HG02610 (cell line): ENCODE results near the gene HLA-DPA1.
A peak's percentile ranks its signal among the peaks of the same experiment; 100 is the strongest.
"Not testable (repeated sequence)": the region's sequence is repeated elsewhere in the genome, so short reads cannot be mapped to it uniquely, and the experiment has no call there.

Experiments
- ATAC-seq: cut with Tn5 transposase; IDR thresholded peaks from one replicate; pipeline ENCODE4 v1.9.1; 2021; ENCODE audit warnings: mild to moderate bottlenecking, moderate library complexity; ENCODE audit not compliant: unreplicated experiment

The HLA-DPA1 gene

GRCh38 chr6:33065312-33065711, 8.1 kb downstream of the HLA-DPA1 start:
- ATAC-seq = no peak

DNA sequence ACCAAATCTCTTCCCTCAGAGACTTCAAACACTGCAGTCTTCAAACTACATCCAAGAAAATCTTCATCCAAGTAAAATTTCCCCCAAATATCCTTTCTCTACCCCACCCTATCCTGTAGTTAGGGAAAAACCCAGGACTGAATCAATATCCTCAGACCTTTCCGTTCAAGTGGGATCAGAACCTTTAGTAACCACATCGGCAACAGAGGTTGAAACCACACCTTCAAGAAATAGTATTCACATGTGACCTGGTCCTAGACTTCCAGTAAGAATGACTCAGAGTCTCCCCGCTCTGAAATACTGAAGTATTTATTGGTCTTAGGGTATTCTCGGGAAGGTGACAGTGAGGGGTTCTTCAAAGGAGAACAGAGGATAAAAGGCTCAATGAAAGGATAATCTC, 8.7 kb downstream of the HLA-DPA1 start:
- ATAC-seq = no peak

DNA sequence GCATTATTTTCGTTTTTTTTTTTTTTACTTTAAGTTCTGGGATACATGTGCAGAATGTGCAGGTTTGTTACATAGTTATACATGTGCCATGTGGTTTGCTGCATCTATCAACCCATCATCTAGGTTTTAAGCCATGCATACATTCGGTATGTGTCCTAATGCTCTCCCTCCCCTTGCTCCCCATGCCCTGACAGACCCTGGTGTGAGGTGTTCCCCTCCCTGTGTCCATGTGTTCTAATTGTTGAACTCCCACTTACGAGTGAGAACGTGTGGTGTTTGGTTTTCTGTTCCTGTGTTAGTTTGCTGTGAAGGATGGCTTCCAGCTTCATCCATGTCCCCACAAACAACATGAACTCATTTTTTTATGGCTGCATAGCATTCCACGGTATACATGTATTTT, 10.0 kb downstream of the HLA-DPA1 start:
- not testable (repeated sequence) for ATAC-seq

DNA sequence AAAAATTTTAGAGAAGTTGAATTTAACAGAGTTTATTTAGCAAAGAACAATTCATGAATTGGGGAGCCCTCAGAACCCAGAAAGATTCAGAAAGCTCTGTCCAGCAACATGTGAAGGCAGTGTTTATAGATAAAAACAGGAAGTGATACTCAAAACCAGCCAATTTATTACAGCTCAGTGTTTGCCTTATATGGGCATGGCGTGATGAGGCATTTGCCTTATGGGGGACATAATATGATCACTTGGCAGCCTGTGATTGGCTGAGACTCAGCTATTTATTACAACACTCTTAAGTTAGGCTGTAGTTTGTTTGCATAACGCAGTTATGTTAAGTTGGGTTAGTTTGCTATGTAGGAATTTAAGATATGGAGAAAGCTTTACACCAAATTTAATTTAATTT, 11.5 kb downstream of the HLA-DPA1 start:
- no peak for ATAC-seq

GRCh38 chr6:33057222-33058150, 16.0 kb downstream of the HLA-DPA1 start:
- ATAC-seq = no peak

- no peak for ATAC-seq
Observed at GRCh38 chr6:33053230-33053629, 20.2 kb downstream of the HLA-DPA1 start.

DNA sequence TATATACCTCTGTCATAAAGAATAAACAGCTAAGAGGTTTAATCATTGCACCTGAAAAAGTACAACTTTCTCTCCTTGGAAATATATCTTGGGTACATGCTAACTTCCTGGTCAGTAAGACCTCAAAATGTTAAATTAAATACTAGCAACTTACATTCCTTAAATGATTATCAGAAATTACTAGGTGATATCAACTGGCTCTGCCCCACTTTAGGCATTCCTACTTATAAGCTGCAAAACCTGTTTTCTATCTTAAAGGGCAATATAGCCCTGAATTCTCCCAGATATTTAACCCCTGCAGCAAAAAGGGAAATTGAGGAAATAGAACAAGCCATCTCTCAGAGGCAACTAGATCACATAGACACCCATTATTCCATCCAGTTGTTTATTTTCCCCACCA, 20.8 kb downstream of the HLA-DPA1 start:
- ATAC-seq = no peak

GRCh38 chr6:33050014-33050810, 23.2 kb downstream of the HLA-DPA1 start:
- ATAC-seq = no peak

DNA sequence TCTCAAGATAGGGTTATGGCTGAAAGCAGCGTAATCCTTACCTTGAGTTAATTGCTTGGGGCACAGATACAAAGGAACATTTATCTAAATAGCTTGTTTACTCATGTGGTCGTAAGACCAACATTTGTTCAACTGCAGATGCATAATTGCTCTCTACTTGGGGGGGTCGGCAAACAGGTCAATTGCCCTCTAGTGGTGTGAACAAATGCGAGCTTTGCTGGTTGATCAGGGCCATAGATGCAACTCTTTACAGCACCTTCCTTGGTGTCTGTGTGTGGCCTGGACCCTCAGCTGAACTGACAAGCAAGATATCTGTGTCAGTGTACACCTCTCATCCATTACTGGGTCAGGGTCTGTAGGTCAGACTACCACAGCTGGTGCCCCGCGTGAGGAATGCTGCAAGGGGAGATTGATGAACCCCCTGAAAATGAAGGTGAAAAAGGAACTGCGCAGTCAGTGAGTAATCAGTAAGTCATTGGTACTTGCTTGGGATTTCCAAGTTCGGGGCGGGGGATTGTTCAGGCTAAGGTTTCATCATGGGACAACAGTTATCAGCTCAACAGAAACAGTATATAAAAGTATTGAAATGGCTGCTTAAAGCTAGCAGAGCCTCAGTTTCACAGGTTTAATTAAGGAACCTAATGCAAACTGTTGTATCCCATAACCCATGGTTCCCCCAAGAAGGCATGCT, 24.0 kb downstream of the HLA-DPA1 start:
- no peak for ATAC-seq

- no peak for ATAC-seq
Observed at GRCh38 chr6:33040157-33040556, 33.3 kb downstream of the HLA-DPA1 start.

DNA sequence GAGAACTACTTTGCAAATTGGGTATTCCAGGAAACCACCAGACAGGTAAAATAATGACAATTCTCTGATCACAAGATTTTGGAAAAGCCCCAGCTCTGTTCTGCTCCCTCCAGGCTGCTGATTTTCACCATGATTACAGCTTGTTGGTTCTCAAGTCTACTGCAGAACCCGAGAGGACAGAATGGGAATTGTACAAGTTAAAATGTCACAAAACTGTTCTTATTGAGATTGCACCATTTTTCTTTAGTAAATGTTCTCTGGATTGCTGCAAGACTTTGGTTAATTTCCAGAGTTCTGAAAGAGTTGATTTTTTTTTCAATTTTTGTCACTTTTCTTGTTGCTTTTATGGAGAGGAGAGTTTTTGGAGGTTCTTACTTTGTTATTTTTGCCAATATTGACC, 36.9 kb downstream of the HLA-DPA1 start:
- ATAC-seq = no peak

GRCh38 chr6:33034554-33034953, 38.9 kb downstream of the HLA-DPA1 start:
- no peak for ATAC-seq

GRCh38 chr6:33030245-33030644, 43.2 kb downstream of the HLA-DPA1 start:
- no peak for ATAC-seq

- peak; percentile 82 for ATAC-seq
Observed at GRCh38 chr6:33029328-33030184, 43.9 kb downstream of the HLA-DPA1 start.

DNA sequence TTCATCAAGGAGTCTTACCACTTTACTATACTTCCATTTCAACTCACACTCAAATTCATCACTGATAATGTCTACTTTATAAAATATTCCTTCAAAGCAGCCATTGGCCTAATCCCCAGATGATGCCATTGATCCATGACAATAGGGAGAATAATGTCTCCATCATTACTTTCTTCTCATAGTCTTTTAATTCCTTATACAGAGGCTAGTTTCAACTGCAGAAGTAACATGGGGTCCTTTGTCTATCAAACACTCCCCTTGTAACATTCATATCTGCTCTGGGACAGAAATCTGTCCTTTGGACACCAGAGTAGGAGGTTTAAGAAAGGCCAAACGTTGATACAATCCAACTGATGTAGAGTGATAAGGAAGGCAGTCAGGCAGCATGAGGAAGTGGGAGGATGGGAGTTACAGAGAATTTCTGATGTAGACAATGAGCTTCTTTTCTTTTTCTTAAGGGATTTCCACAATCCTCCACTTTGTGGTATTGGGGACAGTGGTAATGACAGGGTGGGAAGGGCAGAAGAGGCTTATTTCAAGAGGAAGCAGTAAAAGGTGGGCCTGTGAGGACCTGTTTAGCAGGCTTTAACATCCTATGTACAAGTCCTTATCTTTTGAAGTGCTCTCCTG, 45.1 kb downstream of the HLA-DPA1 start:
- ATAC-seq = no peak

DNA sequence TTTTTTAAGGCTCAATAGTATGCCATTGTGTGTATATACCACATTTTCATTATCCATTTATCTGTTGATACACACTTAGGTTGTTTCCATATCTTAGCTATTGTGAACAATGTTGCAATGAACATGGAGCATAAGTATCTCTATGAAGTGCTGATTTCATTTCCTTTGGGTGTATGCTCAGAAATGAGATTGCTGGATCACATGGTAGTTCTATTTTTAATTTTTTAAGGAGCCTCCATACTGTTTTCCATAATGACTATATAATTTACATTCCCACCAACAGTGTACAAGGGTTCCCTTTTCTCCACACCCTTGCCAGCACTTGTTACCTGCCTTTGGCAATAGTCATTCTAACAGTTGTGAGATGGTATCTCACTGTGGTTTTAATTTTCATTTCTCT, 48.9 kb downstream of the HLA-DPA1 start:
- no peak for ATAC-seq

DNA sequence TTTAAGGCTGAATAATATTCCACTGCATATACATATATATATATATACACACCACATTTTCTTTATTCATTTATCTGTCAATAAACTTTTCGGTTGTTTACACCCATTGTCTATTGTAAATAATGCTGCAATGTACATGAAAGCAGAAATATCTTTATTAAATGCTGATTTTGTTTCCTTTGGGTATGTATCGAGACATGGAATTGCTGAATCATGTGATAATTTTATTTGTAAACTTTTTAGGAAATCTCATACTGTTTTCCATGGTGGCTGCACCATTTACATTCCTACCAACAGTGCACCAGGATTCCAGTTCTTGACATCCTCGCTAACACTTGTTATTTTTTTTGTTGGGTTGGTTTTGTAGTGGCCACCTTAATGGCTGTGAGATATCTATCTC, 49.9 kb downstream of the HLA-DPA1 start:
- ATAC-seq = no peak

GRCh38 chr6:33021917-33022316, 51.5 kb downstream of the HLA-DPA1 start:
- ATAC-seq = no peak

DNA sequence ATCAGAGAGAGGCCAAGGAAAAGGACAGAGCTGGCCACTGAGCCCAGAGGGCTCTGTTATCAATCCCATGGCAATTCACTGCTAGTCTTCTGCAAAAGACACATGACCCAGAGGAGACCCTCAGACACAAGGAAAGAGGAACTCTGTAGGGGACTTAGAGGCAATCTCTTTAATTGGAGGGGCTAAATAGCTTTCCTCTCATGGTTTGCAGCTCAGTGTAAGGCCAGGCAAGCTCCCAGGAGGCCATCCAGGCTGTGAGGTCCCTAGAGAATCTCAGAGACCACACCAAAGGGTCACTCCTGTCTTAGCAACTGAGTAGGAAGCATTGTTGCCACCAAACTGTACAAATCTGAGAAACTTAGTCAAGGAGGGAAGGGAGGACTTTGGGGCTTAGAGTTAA, 54.1 kb downstream of the HLA-DPA1 start:
- no peak for ATAC-seq

DNA sequence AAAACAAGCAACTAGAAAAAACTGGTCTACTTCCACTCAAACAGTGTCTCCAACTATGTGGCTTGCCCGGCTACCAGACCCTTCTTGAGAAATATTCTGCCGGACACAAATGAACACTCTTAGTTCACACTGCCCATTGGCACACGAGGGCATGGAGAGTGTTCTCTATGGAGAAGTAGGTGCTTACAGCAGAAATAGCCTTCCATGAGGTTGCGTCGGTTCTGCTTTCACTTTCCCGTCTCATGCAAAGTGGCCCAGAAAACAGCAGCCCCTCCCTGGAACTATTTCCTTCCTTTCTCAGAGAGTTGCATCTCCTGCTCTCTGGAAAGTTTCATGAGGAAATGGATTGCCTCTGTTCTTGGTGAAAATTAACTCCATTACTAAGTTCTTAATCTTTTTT, 54.5 kb downstream of the HLA-DPA1 start:
- ATAC-seq = no peak
